ENCODE measurements around the gene ERC1.
"Not testable (repeated sequence)": the region's sequence is repeated elsewhere in the genome, so short reads cannot be mapped to it uniquely, and the experiment has no call there.

The ERC1 gene

GRCh38 chr12:1030779-1031178, 39.8 kb downstream of the ERC1 start:
- no peak for DNase-seq (ENCODE audit: low read depth)

GRCh38 chr12:1034243-1034642, 43.2 kb downstream of the ERC1 start:
- no peak for DNase-seq (ENCODE audit: low read depth)

DNA sequence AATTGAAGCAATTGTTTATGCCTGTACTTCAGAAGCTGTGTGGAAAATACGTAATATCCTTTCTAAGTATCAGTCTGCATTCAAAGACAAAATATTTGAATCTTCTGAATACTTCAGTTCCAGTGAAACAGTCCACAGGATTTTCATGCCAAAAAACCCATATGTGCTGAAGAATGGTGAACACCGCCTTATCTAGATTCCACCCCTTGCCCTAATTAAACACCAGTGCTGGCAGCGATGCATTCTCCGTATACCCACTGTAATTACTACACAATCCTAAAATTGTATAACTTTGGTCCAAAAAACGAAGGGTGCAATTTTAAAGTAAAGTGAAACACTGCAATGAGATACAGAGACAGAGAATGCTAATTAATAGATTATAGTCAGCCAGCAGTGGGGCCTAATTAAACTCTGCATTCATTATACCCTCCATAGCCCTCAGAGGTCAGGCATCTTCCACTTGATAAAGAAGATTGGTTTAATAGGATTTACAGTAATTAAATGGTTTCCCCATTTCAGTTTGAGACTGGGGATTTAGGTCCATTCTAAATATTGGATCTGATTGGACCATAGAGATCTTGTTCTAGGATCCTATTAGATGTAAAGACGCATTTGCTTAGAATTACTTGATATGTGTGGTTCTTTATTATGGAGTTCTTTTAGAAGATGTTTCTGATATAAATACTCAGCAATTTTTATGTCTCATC, 43.9 kb downstream of the ERC1 start:
- no peak for DNase-seq (ENCODE audit: low read depth)

GRCh38 chr12:1041478-1041877, 50.5 kb downstream of the ERC1 start:
- DNase-seq (ENCODE audit: low read depth) = no peak

DNA sequence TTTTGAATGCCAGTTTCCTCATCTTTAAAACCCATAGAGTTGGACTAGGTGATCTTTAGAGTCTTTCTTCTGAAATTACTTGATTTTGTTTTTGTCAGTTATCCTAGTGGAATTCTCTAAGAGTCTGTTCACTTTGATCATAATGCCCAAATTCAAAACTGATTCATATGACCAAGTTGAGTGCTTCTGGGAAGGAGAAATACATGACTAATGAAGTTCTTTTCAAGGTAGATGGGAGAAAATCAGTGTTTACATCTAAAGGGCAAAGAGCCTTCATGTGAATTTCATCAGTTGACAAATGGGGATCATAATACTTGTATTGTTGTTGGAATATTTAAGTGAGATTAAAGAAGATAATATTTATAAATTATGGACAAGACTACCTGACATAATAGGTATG, 53.2 kb downstream of the ERC1 start:
- DNase-seq (ENCODE audit: low read depth) = no peak

DNA sequence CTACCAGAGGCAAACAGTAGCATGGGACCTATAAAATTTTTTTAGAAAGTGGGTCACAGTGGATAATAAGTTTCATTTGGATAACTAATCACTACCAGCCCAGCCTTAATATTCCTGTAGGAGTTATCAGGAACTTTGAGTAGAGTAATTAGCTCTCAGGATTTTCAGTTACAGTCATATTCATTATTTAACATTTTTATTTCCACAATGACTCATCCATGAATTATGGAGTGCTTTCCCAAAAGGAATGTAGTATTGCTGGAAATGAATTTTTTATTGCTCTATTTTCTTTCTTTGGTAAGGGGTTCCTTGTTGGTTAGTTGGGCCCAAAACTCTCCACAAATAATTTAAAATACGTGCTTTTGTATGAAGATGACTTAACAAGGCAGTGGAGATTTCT, 53.7 kb downstream of the ERC1 start:
- peak; percentile 75 for DNase-seq (ENCODE audit: low read depth)

DNA sequence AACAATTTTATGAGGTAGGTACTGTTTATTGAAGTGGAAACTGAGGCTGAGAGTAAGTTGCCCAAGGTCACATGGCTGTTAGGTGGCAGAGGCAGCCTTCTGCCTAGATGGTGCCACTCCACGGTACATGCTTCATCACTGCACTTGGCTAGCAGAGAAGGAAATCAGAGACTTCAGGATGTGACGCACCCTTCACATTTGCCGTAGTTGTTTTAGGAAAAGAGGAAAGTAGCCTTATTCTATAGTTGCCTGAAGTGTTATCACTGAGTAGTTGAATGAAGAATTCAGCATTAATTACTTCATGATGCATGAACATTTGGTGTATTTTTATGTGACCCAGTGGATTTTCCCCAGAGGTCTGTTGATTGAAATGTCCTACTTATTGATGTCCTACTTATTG, 55.7 kb downstream of the ERC1 start:
- DNase-seq (ENCODE audit: low read depth) = no peak

GRCh38 chr12:1047898-1048660, 57.1 kb downstream of the ERC1 start:
- peak; percentile 25 for DNase-seq (ENCODE audit: low read depth)

DNA sequence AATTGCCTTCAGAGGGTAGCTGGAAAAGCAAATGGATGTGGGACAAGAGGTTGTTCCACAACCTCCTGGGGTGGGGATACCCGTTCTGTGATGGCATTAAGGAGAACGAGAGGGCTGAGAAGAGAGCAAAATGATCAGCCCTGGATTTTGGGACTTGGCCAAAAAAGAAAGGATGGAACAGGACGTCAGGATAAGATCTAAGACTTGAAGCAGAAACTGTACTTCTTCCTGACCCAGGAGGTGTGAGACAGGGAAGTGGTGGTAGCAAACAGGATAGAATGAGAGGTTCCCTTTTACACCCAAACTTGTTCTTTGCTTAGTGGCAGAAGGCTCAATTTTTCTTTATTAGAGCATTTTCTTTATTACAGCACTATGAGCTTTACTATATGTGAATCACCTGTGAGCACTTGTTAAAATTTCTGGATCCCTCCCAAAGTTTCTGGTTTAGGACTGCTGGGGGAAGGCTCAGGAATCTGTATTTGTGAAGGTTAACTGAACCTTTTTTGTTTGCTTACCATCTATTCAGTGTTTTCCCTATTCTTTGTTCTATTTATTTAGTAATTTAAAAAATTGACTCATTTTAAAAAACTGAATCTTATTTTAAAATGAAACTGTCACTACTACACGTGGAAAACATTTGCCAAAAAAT, 59.2 kb downstream of the ERC1 start:
- DNase-seq (ENCODE audit: low read depth) = no peak

DNA sequence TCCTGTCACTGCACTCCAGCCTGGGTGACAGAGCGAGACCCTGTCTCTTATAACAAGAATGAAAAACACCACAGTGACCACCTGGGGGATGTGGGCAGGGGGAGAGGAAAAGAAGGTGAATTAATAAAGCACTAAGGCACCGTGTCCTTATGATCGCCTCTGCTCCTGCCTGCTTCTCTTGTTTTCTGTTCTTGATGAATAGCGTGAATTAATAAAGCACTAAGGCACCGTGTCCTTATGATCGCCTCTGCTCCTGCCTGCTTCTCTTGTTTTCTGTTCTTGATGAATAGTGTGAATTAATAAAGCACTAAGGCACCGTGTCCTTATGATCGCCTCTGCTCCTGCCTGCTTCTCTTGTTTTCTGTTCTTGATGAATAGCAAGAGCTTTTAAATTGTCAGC, 60.6 kb downstream of the ERC1 start:
- not testable (repeated sequence) for DNase-seq (ENCODE audit: low read depth)

GRCh38 chr12:1053690-1054089, 62.7 kb downstream of the ERC1 start:
- no peak for DNase-seq (ENCODE audit: low read depth)

DNA sequence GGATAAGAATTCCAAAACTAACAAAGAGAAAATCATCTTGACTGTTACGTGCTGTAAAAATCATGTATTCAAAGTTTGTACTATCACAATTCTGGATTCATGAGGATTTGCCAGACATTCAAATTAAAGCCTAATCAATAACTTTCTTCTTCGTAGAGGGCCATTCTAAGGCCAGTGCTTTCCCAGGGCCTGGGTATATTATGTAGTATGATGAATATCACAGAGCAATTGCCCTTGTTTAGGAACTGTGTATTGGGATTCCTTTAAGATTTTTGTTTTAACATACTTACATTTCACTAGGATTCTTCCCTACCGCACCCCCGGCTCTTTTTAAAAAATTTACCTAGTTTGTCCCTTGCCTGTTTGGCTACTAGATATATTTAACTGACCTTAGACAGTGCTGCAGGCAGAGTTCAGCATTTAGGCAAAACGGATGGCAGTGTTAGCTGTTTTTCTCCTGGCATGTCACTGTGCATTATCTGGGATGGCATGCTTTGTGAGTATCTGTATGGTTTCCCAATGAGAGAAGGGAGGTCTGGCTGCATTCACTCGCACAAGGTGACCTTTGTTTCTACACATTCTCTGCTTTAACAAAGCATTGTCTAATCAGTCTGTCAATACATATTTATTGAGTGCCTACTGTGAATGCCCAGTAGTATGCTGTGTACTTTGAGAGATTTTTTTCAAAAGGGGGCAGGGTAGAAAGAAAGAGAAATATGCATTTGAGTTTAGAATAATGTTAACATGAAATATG, 63.3 kb downstream of the ERC1 start:
- DNase-seq (ENCODE audit: low read depth) = no peak

- DNase-seq (ENCODE audit: low read depth) = no peak
Observed at GRCh38 chr12:1056390-1056789, 65.4 kb downstream of the ERC1 start.

DNA sequence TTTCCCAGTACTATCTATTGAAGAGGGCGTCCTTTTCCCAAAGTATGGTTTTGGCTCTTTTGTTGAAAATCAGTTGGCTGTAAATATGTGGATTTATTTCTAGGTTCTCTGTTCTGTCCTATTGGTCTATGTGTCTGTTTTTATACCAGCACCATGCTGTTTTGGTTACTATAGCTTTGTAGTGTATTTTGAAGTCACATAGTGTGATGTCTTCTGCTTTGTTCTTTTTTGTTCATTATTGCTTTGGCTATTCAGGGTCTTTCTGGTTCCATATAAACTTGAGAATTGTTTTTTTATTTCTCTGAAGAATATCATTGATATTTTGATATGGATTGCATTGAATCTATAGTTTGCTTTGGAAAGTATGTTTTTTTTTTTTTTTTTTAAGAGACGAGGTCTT, 67.4 kb downstream of the ERC1 start:
- DNase-seq (ENCODE audit: low read depth) = no peak

DNA sequence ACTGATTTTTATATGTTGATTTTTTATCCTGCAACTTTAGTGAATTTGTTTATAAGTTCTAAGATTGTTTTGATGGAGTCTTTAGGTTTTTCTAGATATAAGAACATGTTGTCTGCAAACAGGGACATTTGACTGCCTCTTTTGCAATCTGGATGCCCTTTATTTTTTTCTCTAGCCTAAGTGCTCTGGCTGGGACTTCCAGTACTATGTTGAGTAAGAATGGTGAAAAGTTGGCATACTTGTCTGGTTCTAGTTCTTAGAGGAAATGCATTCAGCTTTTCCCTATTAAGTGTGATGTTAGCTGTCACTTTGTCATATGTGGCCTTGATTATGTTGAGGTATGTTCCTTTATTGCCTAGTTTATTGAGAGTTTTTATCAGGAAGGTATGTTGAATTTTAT, 68.1 kb downstream of the ERC1 start:
- no peak for DNase-seq (ENCODE audit: low read depth)

GRCh38 chr12:1063852-1064251, 72.8 kb downstream of the ERC1 start:
- no peak for DNase-seq (ENCODE audit: low read depth)

DNA sequence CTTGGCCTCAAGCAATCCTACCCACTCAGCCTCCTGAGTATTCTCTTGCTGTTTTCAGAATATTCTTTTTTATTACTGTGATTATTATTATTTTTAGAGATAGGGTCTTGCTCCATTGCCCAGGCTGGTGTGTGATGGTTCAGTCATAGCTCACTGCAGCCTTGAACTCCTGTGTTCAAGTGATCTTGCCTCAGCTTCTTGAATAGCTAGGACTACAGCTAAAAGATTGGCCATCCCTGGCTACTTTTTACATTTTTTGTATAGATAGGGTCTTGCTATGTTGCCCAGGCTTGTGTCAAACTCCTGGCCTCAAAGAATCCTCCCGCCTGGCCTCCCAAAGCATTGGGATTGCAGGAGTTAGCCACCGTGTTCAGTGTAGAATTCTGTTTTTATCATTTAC, 73.3 kb downstream of the ERC1 start:
- DNase-seq (ENCODE audit: low read depth) = no peak

- DNase-seq (ENCODE audit: low read depth) = no peak
Observed at GRCh38 chr12:1065629-1066028, 74.6 kb downstream of the ERC1 start.

- DNase-seq (ENCODE audit: low read depth) = no peak
Observed at GRCh38 chr12:1069846-1070245, 78.8 kb downstream of the ERC1 start.

- DNase-seq (ENCODE audit: low read depth) = no peak
Observed at GRCh38 chr12:1071182-1071581, 80.2 kb downstream of the ERC1 start.

- peak; percentile 52 for DNase-seq (ENCODE audit: low read depth)
Observed at GRCh38 chr12:1073652-1074051, 82.6 kb downstream of the ERC1 start.

GRCh38 chr12:1077036-1077803, 86.2 kb downstream of the ERC1 start:
- no peak for DNase-seq (ENCODE audit: low read depth)
